GM21423 (cell line): ENCODE data around the gene RIT2.

Experiments
- ATAC-seq: cut with Tn5 transposase; IDR thresholded peaks from one replicate; pipeline ENCODE4 v1.9.1; 2021; ENCODE audit warnings: mild to moderate bottlenecking, moderate library complexity; ENCODE audit not compliant: unreplicated experiment

The RIT2 gene

DNA sequence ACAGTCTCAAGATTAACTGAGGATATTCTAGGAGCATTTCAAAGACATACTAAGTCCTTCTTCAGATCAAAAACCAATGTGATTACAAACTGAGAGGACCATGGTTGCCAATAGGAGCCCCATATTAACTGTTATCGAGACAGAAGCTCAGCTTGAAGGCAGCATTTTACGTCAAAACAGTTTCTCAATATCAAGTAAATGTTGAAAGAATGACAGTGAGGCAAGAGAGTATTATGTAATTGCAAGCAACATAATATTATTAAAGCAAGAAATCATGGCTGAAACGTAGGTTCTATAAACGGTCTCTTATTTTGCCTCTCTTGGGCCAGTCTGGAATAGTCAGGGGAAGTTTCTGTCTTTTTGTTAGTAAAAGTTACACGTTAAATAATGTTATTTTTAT lies 22.9 kb downstream of the RIT2 start:
- ATAC-seq: no peak

DNA sequence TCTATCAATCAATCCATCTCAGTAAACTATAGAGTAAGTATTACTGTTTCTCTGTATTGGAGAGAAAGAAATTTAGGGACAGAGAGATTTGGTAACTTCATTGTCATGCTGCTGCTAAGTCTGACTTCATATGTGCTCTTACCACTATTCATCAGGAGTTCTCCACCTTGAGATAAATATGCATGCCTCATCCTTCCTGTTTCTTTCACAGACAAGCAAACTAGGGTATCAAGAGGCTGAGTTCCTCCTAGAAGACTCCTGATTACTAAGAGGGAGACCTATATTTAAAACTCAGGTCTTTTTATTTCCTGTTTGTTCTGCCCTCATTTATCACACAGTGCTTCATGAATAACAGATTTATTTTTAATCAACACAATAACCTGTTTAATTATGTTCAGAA lies 34.1 kb downstream of the RIT2 start:
- ATAC-seq: no peak

DNA sequence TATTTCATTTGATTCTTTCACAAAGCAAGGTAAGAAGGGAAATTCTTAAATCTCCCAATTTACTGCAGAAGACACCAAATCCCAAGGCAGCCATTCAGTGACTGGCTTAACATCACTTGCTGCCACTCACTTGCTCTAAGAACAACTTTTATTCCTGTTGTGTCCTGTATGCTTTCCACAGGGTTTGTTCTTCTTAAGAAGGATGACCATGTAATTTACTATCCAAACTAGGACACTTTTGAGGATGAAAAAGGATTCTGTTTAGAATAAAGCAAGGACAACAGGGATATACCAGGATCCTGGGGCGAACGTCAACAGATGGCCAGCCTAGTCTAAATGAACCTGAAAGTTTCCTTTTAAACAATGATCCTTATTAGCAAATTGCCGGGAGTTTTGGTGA lies 34.8 kb downstream of the RIT2 start:
- no peak for ATAC-seq

DNA sequence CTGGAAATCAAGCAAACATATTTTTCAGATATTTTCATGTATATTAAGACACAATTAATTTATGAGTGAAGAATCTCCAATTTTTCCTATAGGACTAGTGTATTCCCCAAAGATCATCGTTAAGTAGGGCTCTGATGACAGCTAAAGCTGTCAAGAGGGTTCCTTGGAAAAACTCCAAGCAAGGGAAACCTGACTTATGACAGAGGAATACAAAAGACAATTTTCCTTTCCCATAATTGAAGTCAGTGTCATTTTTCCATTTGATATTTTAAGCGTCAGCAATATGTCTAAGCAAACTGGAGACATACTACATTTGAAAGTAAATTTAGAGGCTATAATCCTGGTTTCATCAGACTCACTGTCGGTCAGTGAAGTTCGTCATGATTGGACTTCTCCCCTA lies 36.1 kb downstream of the RIT2 start:
- ATAC-seq: no peak

DNA sequence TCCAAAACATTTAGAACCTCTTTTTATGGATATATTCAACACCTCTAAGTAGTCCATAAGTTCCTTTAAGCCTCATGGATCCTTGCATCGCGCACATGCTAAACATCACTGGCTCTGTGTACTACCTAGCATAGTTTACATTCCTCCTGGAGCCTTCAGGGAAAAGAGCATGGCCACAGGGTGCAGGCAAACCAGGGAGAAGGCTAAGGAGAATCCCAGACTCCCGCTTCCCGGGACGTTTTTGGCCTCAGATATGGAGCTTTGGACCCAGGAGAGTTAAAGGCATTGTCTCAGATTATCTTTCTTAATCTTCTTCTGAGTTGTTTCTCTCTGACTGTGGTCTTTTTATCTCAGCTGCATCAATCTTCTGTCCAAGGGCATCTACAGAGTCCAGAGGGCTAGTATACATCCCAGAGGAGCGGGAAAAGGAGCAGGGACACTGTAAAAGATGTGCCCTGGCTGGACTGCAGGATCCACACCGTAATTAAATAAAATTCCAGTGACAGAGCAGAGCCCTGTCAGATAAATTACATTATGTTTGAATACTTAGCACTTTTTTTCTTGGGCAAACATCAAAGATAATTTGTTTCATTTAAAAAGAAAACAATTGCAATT lies 36.9 kb downstream of the RIT2 start:
- ATAC-seq: no peak

DNA sequence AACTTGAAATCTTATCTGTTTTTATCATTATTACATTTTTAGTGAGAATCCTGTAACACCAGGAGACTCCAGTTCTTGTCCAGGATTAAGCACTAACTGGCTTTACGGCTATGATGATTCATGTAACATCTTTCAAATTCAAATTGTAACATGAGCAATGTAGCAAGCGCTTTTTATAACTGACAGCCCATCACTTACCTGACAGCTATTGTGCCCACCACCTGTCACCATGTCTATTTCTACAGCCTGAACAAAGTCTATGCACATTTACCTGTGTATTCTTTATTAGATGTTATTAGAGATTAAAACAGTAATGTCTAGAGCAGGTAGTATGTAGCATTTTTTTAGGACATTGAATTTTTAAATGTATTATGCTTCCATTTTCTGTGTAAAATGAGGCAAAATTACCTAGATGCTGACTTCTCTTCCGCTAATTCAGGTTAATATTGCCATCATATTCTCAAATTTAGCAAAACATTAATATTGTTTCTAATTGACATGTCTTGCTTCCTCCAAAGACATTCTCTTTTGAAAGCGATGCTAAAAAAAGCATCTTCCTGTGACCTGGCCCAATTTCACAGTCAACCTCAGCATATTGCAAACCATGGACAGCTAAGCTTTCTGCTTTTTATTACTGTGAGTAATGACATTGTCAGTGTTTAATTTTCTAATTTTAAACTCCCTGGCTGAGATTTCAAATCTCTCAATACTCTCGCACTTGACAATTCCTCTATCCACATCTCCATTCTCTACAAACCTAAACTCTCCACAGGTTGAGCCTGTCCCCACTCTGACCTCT lies 37.8 kb downstream of the RIT2 start:
- ATAC-seq: no peak

DNA sequence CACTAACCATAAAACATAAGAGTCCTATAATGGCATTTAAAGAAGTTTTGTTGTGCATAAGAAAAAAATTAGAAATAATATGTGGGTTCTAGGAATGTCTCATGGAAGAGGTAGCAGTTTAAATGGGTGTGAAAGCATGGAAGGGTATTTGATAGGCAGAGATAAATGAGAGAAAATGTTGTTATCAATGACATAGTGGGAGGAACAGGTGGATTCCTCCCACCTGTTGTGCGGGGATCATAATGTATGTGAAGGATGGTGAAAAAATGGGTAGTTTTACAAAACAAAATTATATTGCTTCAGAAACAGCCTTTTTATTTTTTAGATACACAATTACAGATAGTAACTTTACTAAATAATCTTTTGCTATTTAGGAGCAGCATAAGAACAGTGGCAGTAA lies 41.7 kb downstream of the RIT2 start:
- ATAC-seq: no peak

DNA sequence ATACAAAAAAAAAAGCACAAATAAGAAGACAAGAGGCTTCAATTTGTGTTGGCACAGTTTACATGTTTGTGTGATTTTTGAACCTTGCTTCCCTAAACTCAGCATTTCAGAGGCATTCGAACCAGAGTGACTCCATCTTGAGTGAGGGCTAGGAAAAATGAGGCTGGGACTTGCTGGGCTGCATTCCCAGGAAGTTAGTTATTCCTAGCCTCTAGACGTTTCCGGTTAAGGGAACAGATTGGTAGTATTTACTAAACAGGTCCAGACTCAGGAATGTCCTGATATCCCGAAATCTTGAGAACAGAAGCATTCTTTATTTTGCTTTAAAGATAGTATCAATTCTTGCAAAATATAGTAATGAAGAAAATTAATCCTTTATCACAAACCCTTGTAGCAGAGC lies 46.7 kb downstream of the RIT2 start:
- ATAC-seq: no peak

DNA sequence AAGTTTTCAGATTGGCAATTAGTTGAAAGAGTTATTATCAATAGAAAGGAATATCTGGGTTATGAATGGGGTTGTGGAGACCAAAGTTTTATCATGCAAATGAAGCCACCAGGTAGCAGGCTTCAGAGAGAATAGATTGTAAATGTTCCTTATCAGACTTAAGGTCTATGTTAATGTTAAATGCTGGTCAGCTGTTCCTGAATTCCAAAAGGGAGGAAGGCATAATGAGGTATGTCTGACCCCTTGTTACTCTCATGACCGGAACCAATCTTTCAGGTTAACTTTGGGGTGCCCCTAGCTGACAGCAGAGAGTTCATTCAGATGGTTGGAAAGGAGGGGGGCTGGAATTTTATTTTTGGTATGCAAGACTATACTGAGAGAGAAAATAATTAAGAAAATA lies 47.9 kb downstream of the RIT2 start:
- ATAC-seq: no peak

DNA sequence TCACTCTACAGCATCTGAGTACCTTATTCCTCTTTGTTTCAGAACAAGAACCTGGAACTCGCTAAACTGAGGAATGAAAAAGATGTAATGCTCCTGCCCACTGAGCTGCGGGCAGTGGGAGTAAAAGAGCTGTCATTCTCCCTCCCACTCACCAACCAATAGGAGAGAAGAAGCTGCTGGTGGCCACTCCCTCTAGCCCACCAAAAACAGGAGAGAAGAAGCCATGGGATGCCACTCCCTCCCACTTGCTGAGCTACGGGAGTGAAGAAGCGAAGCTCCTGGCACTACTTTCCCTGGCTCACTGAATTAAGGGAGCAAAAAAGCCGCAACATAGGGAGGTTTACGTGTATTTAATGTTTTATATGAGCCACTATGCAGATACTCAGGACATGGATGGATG lies 53.7 kb downstream of the RIT2 start:
- ATAC-seq: no peak

DNA sequence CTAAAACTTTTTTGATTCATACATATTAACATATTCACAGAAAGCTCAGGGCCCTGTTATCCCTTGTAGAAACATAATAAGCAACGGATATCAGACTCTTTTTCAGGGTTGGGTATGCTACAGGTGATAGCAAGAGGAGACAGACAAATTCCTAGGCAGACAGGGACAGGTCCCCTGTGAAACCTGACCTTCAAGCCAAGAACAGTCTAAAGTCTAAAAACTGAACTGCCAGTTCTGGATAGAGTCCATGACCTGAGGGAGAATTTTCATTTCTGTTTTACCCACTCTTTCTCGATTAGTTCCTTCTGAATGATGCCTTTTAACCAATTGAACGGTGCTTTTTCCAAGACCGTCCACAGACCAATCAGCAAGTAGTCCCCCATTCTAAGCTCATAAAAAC lies 54.2 kb downstream of the RIT2 start:
- ATAC-seq: no peak

DNA sequence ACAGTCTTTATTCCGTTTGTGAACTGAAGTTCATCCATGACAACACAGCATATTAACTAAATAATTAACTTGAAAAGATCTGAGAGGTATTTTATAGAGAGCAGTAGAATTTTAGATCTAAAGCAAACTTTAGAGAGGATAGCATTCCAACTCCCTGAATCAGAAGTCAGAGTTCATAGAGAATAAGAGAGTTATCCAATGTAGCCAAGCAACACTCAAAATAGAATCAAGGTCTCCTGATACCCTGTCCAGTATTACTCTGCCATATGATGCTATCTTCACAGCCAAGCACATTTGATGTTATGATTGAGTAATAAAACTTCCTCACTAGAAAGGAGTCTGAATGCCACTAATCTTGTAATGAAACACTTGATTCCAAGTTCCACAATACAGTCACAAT lies 55.5 kb downstream of the RIT2 start:
- no peak for ATAC-seq

DNA sequence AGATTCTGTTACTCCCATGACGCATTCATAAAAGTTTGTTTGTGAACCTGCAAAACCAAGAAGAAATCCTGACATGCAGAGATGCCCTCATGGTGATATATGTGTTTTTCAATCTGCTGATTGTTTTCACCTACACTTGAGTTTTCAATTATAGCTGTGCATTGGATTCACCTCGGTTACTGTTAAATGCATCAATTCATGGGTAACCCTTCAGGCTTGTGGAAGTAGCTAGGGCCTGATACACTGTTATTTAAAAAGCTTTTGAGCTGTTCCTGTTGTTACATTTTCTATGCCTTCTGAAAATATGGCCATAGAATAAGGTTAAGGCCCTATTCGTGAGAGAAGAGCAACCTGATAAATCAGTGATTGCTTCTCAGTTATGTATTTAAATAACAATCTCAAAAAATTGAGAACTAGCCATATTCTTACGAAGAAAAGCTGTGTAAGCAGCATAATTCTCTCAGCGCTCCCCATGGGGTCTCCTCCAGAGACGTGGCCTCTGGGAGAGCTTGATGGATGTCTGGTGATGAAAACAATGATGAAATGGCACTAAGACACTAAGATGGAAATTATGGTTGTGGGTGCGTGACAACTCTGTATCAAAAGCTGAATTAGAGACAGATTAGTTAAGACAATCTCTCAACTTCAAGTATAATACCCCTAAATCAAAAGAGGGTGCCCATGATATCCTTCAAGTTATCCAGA lies 60.5 kb downstream of the RIT2 start:
- no peak for ATAC-seq

DNA sequence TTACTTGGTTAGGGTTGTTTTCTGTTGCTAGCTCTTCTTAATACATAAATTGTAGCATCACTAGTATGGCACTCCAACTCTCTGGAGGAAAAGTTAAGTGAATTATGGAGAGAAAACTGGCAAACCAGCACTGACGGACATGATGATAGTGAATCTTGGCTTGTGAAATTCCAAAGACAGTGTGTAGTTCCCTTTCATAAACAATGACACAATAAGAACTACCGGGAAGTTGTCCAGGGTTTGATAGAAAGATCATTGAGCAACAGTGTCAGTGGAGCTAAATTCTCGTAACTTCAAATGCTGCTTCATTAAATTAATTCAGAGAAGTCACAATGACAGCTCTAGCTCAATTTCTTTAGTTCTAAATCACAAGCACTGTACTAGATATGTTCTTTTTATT lies 66.5 kb downstream of the RIT2 start:
- no peak for ATAC-seq

DNA sequence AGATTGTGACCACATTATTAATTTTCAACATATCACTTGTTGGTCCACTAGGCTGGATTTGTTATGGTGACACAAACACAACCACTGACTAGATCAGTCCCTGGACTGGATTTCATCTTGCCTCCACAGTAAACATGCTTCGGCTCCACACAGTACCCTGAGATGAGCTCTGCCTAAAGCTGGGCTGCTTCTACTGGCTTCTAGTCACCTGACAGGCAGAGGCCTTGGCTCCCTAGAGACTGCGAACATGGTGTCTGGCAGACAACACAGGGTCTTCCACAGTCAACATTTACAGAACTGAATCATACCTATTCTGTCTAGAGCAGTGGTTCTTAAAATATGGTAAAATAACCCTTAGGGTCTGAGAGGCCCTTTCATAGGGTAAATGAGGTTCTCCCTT lies 69.2 kb downstream of the RIT2 start:
- no peak for ATAC-seq

DNA sequence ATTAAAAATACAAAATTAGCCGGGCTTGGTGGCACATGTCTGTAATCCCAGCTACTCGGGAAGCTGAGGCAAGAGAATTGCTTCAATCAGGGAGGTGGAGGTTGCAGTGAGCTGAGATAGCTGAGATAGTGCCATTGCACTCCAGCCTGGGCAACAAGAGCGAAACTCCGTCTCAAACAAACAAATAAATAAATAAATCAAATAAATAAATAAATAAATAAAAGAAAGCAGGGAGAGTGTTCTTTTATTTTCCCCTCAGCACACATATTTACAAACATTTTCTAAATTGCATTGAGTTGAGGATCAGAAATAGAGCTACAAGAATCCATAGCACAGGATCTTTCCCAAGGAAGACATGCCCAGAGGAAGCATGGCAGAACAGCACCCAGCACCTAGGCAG lies 71.9 kb downstream of the RIT2 start:
- ATAC-seq: no peak

DNA sequence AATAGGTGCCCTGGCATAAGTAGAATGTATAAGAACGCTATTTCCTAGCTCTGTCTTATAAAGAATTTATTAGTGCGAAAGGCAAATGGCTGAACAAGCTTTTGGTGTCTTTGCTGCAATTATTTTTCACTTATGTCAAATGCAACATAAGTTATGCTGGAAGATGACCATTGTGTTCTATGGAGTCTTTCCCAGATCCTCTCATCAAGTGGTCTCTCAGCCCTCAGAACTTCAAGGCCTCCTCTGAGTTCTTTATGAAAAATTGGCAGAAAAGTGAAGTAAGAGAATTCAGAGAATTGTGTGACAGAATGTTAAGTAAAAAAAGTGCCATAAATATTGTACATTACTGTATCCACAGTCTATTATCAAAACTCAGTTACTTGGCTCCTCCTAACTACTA lies 75.2 kb downstream of the RIT2 start:
- ATAC-seq: no peak

DNA sequence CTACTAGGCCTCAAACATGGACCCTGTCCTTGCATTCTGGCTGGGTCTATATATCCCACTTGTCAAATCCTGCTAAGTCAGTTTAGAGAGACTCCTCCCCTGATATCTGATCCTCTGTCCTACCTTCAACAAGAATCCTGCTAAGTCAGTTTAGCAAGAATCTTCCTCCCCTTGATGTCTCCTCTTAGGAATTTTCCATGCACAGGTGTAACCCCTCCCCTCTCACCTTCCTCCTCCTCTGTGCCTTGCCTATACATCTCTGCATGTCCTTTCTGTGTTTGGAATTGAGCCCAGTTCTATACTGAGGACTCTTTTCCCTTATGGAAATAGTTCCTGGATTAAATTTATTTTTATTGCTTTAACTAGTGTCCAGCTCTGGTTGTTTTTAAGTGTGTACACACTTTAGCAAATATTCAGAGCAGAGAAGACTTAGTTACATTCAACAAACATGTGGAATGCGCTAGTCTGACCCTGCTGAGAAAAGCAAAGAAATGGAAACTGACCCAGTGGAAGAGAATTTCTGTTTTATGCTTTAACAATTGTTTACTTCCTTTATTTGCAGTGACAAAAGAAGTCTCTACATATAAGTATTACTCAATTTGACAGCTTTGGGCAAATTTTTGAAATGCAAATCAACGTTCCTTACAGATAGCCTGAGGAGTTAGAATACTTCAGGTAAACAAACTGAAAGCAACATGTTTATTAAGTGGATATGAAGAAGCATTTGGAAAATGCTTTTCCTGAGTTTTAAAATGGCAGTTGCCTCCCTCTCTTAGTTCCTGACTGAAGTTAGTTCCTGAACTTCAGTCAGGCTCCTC lies 80.6 kb downstream of the RIT2 start:
- ATAC-seq: no peak

DNA sequence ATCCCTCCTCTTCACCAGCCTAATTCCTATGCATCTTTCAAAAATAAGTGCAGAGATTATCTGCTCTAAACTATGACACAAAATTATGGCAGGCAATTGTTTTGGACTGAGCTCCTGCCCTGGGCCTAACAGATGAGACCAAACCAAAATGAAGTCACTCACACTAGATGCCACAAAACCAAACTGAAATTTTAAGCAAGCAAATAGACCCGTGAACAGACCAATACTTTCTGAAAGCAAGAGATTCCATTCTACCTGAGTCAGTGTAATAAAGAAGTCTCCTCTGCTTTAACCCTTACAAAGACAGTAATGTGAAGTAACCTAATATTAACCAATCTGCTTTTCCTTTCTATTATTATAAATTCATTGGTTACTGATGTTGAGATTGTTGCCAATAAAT lies 84.3 kb downstream of the RIT2 start:
- ATAC-seq: no peak

DNA sequence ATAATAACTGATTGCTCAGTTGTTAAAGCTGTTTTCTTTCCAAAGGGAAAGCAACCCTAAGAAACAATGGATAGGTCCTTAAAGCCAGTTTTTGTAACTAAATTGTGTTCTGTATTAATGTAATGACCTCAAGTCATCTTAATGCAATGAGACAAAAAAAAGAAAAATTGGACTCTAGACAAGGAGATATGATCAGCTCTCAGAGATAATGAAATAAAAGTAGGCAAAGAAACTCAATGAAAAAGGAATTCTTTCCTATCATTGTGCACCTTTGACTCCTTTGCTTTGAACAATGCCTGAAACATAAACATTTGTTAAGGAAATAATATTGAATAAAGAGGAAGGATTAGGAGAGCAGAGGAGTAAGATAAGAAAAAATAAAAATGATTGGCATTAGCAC lies 86.1 kb downstream of the RIT2 start:
- no peak for ATAC-seq

DNA sequence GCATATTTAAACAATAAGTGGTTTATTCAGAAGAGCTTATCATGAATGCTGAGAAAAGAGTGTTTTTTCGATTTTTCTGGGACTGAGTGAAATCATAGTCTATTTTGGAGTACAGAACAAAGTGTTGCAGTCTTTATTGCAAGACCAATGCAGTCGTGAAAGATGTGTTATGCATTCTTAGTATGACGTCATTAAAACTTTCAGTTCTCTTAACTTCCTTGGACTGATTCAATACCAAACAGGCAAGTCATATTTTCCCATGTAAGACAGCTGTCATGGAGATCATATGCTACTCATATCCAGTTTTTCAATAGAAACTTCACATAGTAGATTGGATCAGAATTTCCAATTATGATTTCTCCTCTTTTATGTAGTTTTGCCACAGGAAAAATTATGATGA lies 92.6 kb downstream of the RIT2 start:
- no peak for ATAC-seq
